Upper lobe of left lung (tissue), 6 donors: ENCODE data around the gene ST6GALNAC3. TPM values are rescaled to one million over a fixed set of nuclear protein-coding genes. Genes with fewer than 3 reads are reported as not detected.

ENCODE experiments used
- ATAC-seq, 2 donors: fragments of 200-7000 bp; cut with Tn5 transposase; one replicate each; pipeline ENCODE4 v1.9.1; 2022; ENCODE audit warnings: mild to moderate bottlenecking in 2 of 2, moderate library complexity in 2 of 2; ENCODE audit not compliant: low FRiP score in 2 of 2
- DNase-seq, 2 donors: peaks; one replicate each; pipeline ENCODE4 v3.0.0-alpha.2; 2019 to 2020
- H3K27ac ChIP-seq, 4 donors: fragments of 200-600 bp; sonication (generic); one replicate each; pipeline ENCODE4 v1.5.1; 2016 to 2019
- H3K27me3 ChIP-seq, 4 donors: fragments of 200-600 bp; sonication (generic); one replicate each; pipeline ENCODE4 v1.5.1; 2017 to 2019
- H3K36me3 ChIP-seq, 4 donors: fragments of 200-600 bp; sonication (generic); one replicate each; pipeline ENCODE4 v1.5.1; 2016 to 2019
- H3K4me1 ChIP-seq, 4 donors: fragments of 200-600 bp; sonication (generic); one replicate each; pipeline ENCODE4 v1.5.1; 2018 to 2019
- H3K4me3 ChIP-seq, 4 donors: fragments of 200-600 bp; sonication (generic); one replicate each; pipeline ENCODE4 v1.5.1; 2017 to 2019; ENCODE audit warnings: mild to moderate bottlenecking in 2 of 4, moderate library complexity in 1 of 4
- H3K9me3 ChIP-seq, 4 donors: fragments of 200-600 bp; sonication (generic); one replicate each; pipeline ENCODE4 v1.5.1; 2018 to 2019
- EP300 ChIP-seq, 4 donors: sonication (generic); formaldehyde crosslinking; IDR thresholded peaks; one replicate each; pipeline ENCODE4 v1.5.1; 2017; ENCODE audit warnings: antibody characterized with exemption in 4 of 4, control low read depth in 2 of 4
- POLR2A ChIP-seq, 4 donors: fragments of 450-650 bp; IDR thresholded peaks; one replicate each; pipeline ENCODE4 v1.5.1; 2016 to 2017; ENCODE audit warnings: antibody characterized with exemption in 4 of 4, mild to moderate bottlenecking in 2 of 4
- POLR2AphosphoS5 ChIP-seq, 2 donors: sonication (generic); formaldehyde crosslinking; IDR thresholded peaks; one replicate each; pipeline ENCODE4 v1.5.1; 2017; ENCODE audit warnings: antibody characterized with exemption in 2 of 2
- WGBS, 2 donors: methylation state at CpG; one replicate each; pipeline ENCODE4 v1.1.5; 2017 to 2018; 5-methylcytosine and 5-hydroxymethylcytosine counted together
- total RNA-seq, 6 donors: library from RNA; depleted of rRNA in 4 of 6; stranded (reverse); fragments of >200 nt in 4 of 6; gene quantifications; one replicate each; pipeline versions ENCODE4 v1.1.0 to v1.2.1, GENCODE V29; 2016 to 2021
- TF ChIP-seq, protein P1 (sequence below), 6 experiments: fragments of 450-650 bp in 4 of 6; fragments of 200-600 bp in 2 of 6; sonication (generic) in 2 of 6; IDR thresholded peaks; one replicate each; pipeline ENCODE4 v1.5.1; 2016 to 2019; ENCODE audit warnings: antibody characterized with exemption in 6 of 6
- donor health status: DM: no; HTN: no; CAD: no; lungs with moderate emphysema.
- donor health status: DM: no; HTN: yes; CAD: no; lungs with severe emphysema.

The ST6GALNAC3 gene
- total RNA-seq, 6 donors from 2014 or later: 5.8 to 13.1 (median 11.3) TPM

DNA sequence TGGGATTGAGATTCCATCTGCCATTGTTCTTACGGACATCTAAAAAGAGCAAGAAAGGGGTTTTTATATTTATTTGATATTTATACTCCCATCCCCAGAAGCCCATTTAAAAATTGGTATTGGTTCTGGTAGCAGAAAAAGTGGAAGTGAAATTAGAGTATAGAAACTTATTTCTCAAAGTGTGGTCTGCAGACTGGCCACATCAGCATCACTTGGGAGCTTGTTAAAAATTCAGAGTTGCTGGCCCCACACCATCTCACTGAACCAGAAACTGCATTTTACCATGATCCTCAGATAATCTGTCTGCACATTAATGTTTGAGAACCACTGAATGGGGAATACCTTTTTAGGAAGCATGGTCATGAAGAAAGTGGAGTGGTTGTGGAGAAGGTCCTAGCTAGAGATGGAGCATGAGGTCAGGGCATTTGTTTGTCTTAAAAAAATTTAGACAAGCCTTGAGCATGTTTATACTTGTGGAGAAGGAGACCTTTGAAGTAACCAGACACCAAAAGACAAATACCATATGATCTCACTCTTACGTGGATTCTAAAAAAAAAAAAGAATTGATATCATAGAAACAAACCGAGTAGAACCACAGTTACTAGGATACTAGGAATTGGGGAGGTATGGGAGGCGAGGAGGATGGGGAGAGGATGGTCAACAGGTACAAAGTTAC lies 116.3 kb downstream of the ST6GALNAC3 start:
- no peak for TF ChIP-seq POLR2AphosphoS5 (IDR thresholded peaks at IDR 0.05)
- no peak for TF ChIP-seq EP300 (IDR thresholded peaks at IDR 0.05)
- TF ChIP-seq POLR2A (IDR thresholded peaks at IDR 0.05): no peak
- Histone ChIP-seq H3K27ac (no peak overlapping the region), H3K4me1 (no peaks in the 10 kb centered on the region), H3K4me3 (no peak overlapping the region), H3K9me3 (no peaks in the 10 kb centered on the region), H3K27me3 (no peaks in the 10 kb centered on the region), H3K36me3 (no peaks in the 10 kb centered on the region)
- WGBS, 2 donors: 82 to 83% methylated on average over 4 of the region's 4 CpGs
- ATAC-seq: no peak
- no peak for DNase-seq

DNA sequence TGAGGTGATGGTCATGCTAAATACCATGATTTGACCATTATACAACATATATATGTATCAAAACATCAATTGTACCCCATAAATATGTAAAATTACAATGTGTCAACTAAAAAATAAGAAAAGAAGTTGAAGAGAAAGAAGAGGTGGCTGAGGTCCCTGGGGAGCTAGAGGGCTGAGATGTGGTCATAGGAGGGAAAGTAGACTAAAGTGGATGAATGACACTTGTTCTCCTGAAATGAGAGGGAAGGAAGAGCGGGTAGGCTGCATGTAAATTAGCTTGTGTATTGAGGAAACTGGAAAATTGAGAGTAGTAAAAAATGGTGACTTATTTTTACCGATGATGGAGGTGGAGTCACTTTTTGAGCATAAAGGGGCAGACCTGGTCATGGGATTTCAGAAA lies 117.0 kb downstream of the ST6GALNAC3 start:
- Histone ChIP-seq H3K36me3 (no peaks in the 10 kb centered on the region), H3K4me3 (no peak overlapping the region), H3K4me1 (no peaks in the 10 kb centered on the region), H3K27ac (no peak overlapping the region), H3K9me3 (no peaks in the 10 kb centered on the region), H3K27me3 (no peaks in the 10 kb centered on the region)
- ATAC-seq (no peak), DNase-seq (no peak)
- no peak for TF ChIP-seq POLR2AphosphoS5 (IDR thresholded peaks at IDR 0.05)
- TF ChIP-seq EP300 (IDR thresholded peaks at IDR 0.05): no peak
- TF ChIP-seq, protein P1, sequence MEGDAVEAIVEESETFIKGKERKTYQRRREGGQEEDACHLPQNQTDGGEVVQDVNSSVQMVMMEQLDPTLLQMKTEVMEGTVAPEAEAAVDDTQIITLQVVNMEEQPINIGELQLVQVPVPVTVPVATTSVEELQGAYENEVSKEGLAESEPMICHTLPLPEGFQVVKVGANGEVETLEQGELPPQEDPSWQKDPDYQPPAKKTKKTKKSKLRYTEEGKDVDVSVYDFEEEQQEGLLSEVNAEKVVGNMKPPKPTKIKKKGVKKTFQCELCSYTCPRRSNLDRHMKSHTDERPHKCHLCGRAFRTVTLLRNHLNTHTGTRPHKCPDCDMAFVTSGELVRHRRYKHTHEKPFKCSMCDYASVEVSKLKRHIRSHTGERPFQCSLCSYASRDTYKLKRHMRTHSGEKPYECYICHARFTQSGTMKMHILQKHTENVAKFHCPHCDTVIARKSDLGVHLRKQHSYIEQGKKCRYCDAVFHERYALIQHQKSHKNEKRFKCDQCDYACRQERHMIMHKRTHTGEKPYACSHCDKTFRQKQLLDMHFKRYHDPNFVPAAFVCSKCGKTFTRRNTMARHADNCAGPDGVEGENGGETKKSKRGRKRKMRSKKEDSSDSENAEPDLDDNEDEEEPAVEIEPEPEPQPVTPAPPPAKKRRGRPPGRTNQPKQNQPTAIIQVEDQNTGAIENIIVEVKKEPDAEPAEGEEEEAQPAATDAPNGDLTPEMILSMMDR (IDR thresholded peaks at IDR 0.05): no peak
- no peak for TF ChIP-seq POLR2A (IDR thresholded peaks at IDR 0.05)
- 96 to 98% methylated on average over 2 of the region's 2 CpGs for WGBS, 2 donors

DNA sequence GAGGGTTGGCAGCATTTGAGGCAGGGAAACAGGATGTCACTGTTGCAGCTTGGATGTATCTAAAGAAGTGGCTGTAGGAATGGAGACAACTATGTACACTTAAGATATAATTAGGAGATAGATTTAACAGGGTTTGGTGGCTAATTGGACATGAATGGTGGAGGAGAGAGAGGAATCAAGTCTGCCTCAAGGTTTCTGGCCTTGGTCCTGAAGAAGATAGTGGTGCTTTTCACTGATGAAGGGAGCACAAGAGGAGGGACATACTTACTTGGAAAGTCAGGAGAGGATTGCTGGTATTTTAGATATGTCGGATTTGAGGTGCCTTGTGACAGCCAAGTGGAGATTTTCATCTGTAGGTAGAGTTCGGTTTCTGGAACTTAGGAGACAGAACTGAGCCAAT lies 123.9 kb downstream of the ST6GALNAC3 start:
- H3K27me3 ChIP-seq: no peaks in the 10 kb centered on the region

DNA sequence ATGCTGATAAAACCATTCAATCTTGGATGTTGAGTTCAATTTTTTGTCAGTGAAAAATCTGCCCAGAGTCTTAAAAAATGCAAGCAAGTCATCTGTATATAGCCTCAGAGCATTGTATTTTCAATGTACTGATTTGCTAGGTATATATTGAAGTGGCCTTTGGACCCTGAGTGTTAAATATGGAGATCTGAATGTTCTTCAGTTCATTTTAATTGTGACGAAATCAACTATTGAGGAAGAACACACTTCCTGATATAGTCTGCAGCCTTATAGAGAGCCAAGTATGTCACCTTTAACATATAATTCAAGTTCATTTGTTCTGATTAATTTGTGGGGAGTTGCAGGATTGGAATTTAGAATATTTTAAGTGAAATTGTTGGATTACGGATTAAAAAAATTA lies 128.1 kb downstream of the ST6GALNAC3 start:
- no peak for ATAC-seq
- Histone ChIP-seq H3K4me3 (no peak overlapping the region), H3K27ac (no peak overlapping the region), H3K9me3 (no peaks in the 10 kb centered on the region), H3K36me3 (no peaks in the 10 kb centered on the region), H3K4me1 (no peaks in the 10 kb centered on the region), H3K27me3 (no peaks in the 10 kb centered on the region)
- WGBS, 2 donors: 63 to 69% methylated on average over 2 of the region's 2 CpGs
- no peak for TF ChIP-seq POLR2AphosphoS5 (IDR thresholded peaks at IDR 0.05)
- TF ChIP-seq, protein P1 (IDR thresholded peaks at IDR 0.05): no peak
- TF ChIP-seq EP300 (IDR thresholded peaks at IDR 0.05): no peak
- no peak for TF ChIP-seq POLR2A (IDR thresholded peaks at IDR 0.05)
- DNase-seq: no peak

More for the DNA sequence above, 123.9 kb downstream of the ST6GALNAC3 start:
- Histone ChIP-seq H3K27ac (no peak overlapping the region), H3K4me1 (no peaks in the 10 kb centered on the region), H3K36me3 (no peaks in the 10 kb centered on the region), H3K4me3 (no peak overlapping the region), H3K9me3 (no peaks in the 10 kb centered on the region)
- DNase-seq (no peak), ATAC-seq (no peak)
- no peak for TF ChIP-seq POLR2AphosphoS5 (IDR thresholded peaks at IDR 0.05)
- TF ChIP-seq POLR2A (IDR thresholded peaks at IDR 0.05): no peak
- TF ChIP-seq, protein P1 (IDR thresholded peaks at IDR 0.05): no peak
- no peak for TF ChIP-seq EP300 (IDR thresholded peaks at IDR 0.05)
- WGBS, 2 donors: 95% methylated on average over 2 of the region's 2 CpGs

DNA sequence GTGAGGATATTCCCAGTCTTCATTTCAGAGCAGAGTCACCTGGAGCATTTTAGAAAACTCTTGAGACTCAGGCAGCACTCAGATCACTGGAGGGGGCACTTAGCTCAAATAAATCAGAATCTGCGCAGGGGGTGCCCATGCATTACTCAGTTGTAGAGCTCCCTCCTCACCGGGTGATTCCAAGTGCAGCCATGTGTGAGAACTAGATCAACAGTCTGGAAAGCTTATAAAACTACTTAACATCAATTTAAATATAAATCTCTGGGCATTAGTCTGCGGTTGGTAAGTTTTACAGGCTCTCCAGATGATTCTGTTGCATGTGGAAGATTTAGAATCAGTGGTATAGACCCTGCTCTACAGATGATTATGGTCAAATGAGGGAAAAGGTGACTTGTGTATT lies 128.6 kb downstream of the ST6GALNAC3 start:
- 62 to 74% methylated on average over 3 of the region's 3 CpGs for WGBS, 2 donors
- no peak for DNase-seq
- ATAC-seq: no peak
- H3K4me1 ChIP-seq: no peaks in the 10 kb centered on the region
- no peak overlapping the region for H3K4me3 ChIP-seq
- TF ChIP-seq POLR2AphosphoS5 (IDR thresholded peaks at IDR 0.05) (no peak), EP300 (IDR thresholded peaks at IDR 0.05) (no peak)
- TF ChIP-seq, protein P1 (IDR thresholded peaks at IDR 0.05): no peak
- no peaks in the 10 kb centered on the region for H3K27me3 ChIP-seq
- no peaks in the 10 kb centered on the region for H3K36me3 ChIP-seq
- no peak overlapping the region for H3K27ac ChIP-seq
- no peaks in the 10 kb centered on the region for H3K9me3 ChIP-seq
